Measurements from ENCODE around the gene PDIA6. TPM values are rescaled to one million over a fixed set of nuclear protein-coding genes. Genes with fewer than 3 reads are reported as not detected.
A peak's percentile ranks its signal among the peaks of the same experiment; 100 is the strongest.

The PDIA6 gene
- total and polyA plus RNA-seq, 9 of the 15 experiments (the other 6 are each of a cell fraction or from before 2014, with no cell fraction given) = 166 to 268 (median 229) TPM

- H3K9me3 ChIP-seq (replicated peaks; ENCODE audit: control insufficient read depth, insufficient read depth, low read depth, low read length) = no peaks in the 10 kb centered on the region
- ChIA-PET CTCF (ENCODE audit: low intra/inter-chr PET ratio) (no interaction called here), POLR2A (interaction anchor here (1.1 kb wide), 1 partner anchor 22 kb away, joined by 4 read pairs; no protein-coding TSS in a partner anchor)
- no peaks in the 10 kb centered on the region for H4K20me1 ChIP-seq (replicated peaks; ENCODE audit: control insufficient read depth, insufficient read depth, low read length)
- no peak overlapping the region for H3K4me3 ChIP-seq
- H3K4me1 ChIP-seq (replicated peaks in 1 of 2; ENCODE audit: control insufficient read depth in 2 of 2, insufficient read depth in 2 of 2, low read length in 2 of 2) = no peaks in the 10 kb centered on the region
- H3K27me3 ChIP-seq (ENCODE audit: control insufficient read depth in 2 of 2, insufficient read depth in 2 of 2, low read length in 2 of 2) = peaks cover 8 to 47% of the 10 kb centered on the region in 2 experiments; a peak in 4 of 5 replicates
- intact Hi-C loops (cut with micrococcal nuclease) (no loop called here), in situ Hi-C loops (cut with MboI) (loop anchor here (25.0 kb wide), 1 partner anchor 566 kb away; no protein-coding TSS in a partner anchor)
- no peaks in the 10 kb centered on the region for H3K36me3 ChIP-seq (ENCODE audit: control insufficient read depth, insufficient read depth, low read length)
- no peak for DNase-seq (ENCODE audit: extremely low read depth in 1 of 4, low spot score in 3 of 4)
- FAIRE-seq = no peak
- no peak overlapping the region for H2AFZ ChIP-seq (ENCODE audit: low read depth, low read length)
- TF ChIP-seq MTF1 (CRISPR knock-in tag; IDR thresholded peaks at IDR 0.05; ENCODE audit: borderline replicate concordance) (no peak), RFX1 (IDR thresholded peaks at IDR 0.05) (peak; percentile 59)
- H3K9ac ChIP-seq (ENCODE audit: insufficient read depth in 1 of 2, low read depth in 2 of 2, low read length in 2 of 2) = no peak overlapping the region
- no peak overlapping the region for H3K4me2 ChIP-seq (ENCODE audit: insufficient read depth, low read length)
- H3K27ac ChIP-seq (ENCODE audit: extremely low read depth, low read depth, low read length) = no peak overlapping the region
- no TSS peak for BruUV-seq (replicated peaks)
- no peaks in the 10 kb centered on the region for H3K79me2 ChIP-seq (ENCODE audit: control insufficient read depth, insufficient read depth, low read length)
- no peaks in the 10 kb centered on the region for H3K9me1 ChIP-seq (ENCODE audit: control insufficient read depth, insufficient read depth, low read length)
- WGBS (ENCODE audit: insufficient coverage, low coverage, missing lambda C conversion rate) = 2% methylated on average over 13 of the region's 13 CpGs
- no peak for ATAC-seq
Measured at GRCh38 chr2:10846110-10846861, 33.7 kb upstream of the PDIA6 start.

GRCh38 chr2:10845640-10846039 is 33.1 kb upstream of the PDIA6 start:
- H3K9ac ChIP-seq (ENCODE audit: insufficient read depth in 1 of 2, low read depth in 2 of 2, low read length in 2 of 2) = no peak overlapping the region
- H3K79me2 ChIP-seq (ENCODE audit: control insufficient read depth, insufficient read depth, low read length) = no peaks in the 10 kb centered on the region
- in situ Hi-C loops (cut with MboI) = loop anchor here (25.0 kb wide), 1 partner anchor 567 kb away; no protein-coding TSS in a partner anchor
- H3K4me2 ChIP-seq (ENCODE audit: insufficient read depth, low read length) = no peak overlapping the region
- no TSS peak for BruUV-seq (replicated peaks)
- H4K20me1 ChIP-seq (replicated peaks; ENCODE audit: control insufficient read depth, insufficient read depth, low read length) = no peaks in the 10 kb centered on the region
- no peaks in the 10 kb centered on the region for H3K9me1 ChIP-seq (ENCODE audit: control insufficient read depth, insufficient read depth, low read length)
- intact Hi-C loops (cut with micrococcal nuclease) = no loop called here
- H3K9me3 ChIP-seq (replicated peaks; ENCODE audit: control insufficient read depth, insufficient read depth, low read depth, low read length) = no peaks in the 10 kb centered on the region
- H3K27ac ChIP-seq (ENCODE audit: extremely low read depth, low read depth, low read length) = no peak overlapping the region
- TF ChIP-seq, protein P1, sequence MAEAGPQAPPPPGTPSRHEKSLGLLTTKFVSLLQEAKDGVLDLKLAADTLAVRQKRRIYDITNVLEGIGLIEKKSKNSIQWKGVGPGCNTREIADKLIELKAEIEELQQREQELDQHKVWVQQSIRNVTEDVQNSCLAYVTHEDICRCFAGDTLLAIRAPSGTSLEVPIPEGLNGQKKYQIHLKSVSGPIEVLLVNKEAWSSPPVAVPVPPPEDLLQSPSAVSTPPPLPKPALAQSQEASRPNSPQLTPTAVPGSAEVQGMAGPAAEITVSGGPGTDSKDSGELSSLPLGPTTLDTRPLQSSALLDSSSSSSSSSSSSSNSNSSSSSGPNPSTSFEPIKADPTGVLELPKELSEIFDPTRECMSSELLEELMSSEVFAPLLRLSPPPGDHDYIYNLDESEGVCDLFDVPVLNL (CRISPR knock-in tag; IDR thresholded peaks at IDR 0.05; ENCODE audit: low read depth) = no peak
- TF ChIP-seq GATA2 (CRISPR knock-in tag; IDR thresholded peaks at IDR 0.05) (no peak), CBX5 (IDR thresholded peaks at IDR 0.05; ENCODE audit: borderline replicate concordance, low read depth) (no peak), HNRNPL (IDR thresholded peaks at IDR 0.05; ENCODE audit: low read depth, low read length) (no peak), NFIC (IDR thresholded peaks at IDR 0.05) (no peak), SMAD1 (IDR thresholded peaks at IDR 0.05; ENCODE audit: low read depth, low read length, partially characterized antibody) (no peak), POU5F1 (IDR thresholded peaks at IDR 0.05; ENCODE audit: borderline replicate concordance, low read depth, low read length, partially characterized antibody) (no peak), KDM5B (IDR thresholded peaks at IDR 0.05; ENCODE audit: insufficient replicate concordance, low read depth, low read length) (no peak), TOE1 (IDR thresholded peaks at IDR 0.05; ENCODE audit: borderline replicate concordance) (no peak), TOE1 (CRISPR knock-in tag; IDR thresholded peaks at IDR 0.05; ENCODE audit: borderline replicate concordance, low read depth) (no peak), GABPB1 (CRISPR knock-in tag; IDR thresholded peaks at IDR 0.05) (no peak), PCBP2 (IDR thresholded peaks at IDR 0.05; ENCODE audit: low read depth, low read length, poor library complexity, severe bottlenecking) (no peak), EHMT2 (IDR thresholded peaks at IDR 0.05) (no peak), MCM3 (IDR thresholded peaks at IDR 0.05) (no peak)
- no peak overlapping the region for H3K4me3 ChIP-seq
- H2AFZ ChIP-seq (ENCODE audit: low read depth, low read length) = no peak overlapping the region
- 0% methylated on average over 4 of the region's 4 CpGs for WGBS (ENCODE audit: insufficient coverage, low coverage, missing lambda C conversion rate)
- H3K27me3 ChIP-seq (ENCODE audit: control insufficient read depth in 2 of 2, insufficient read depth in 2 of 2, low read length in 2 of 2) = peaks cover 8 to 47% of the 10 kb centered on the region in 2 experiments; a peak in 4 of 5 replicates
- no peaks in the 10 kb centered on the region for H3K36me3 ChIP-seq (ENCODE audit: control insufficient read depth, insufficient read depth, low read length)
- ATAC-seq = no peak
- DNase-seq (ENCODE audit: extremely low read depth in 1 of 4, low spot score in 3 of 4) = no peak
- ChIA-PET CTCF (ENCODE audit: low intra/inter-chr PET ratio) (no interaction called here), POLR2A (no interaction called here)
- no peaks in the 10 kb centered on the region for H3K4me1 ChIP-seq (replicated peaks in 1 of 2; ENCODE audit: control insufficient read depth in 2 of 2, insufficient read depth in 2 of 2, low read length in 2 of 2)
- no peak for FAIRE-seq

Measured in K562 (cell line).